Activated CD8-positive, alpha-beta memory T cell treated with anti-CD3 and anti-CD28 coated beads for 36 hours (primary cell): Measurements from ENCODE around the gene PDZD4. TPM values are rescaled to one million over a fixed set of nuclear protein-coding genes. Genes with fewer than 3 reads are reported as not detected.
"Not testable (repeated sequence)": the region's sequence is repeated elsewhere in the genome, so short reads cannot be mapped to it uniquely, and the experiment has no call there.

Source experiments
- CTCF ChIA-PET: fragments of 350-600 bp; sonication (Branson Sonifier 250); formaldehyde crosslinking; loops from one replicate; lab custom pipeline; 2021; ENCODE audit warnings: antibody characterized with exemption; lab: Charles Lee
- POLR2A ChIA-PET: fragments of 350-600 bp; sonication (Branson Sonifier 250); formaldehyde crosslinking; loops from one replicate; lab custom pipeline; 2021; ENCODE audit warnings: antibody characterized with exemption; lab: Charles Lee
- total RNA-seq, 2 experiments: library from RNA; stranded (reverse); gene quantifications; one replicate each; pipeline ENCODE4 v1.2.3, GENCODE V29; 2021

The PDZD4 gene
- total RNA-seq, 2 experiments from 2014 or later = 0.94 to 0.99 TPM

DNA sequence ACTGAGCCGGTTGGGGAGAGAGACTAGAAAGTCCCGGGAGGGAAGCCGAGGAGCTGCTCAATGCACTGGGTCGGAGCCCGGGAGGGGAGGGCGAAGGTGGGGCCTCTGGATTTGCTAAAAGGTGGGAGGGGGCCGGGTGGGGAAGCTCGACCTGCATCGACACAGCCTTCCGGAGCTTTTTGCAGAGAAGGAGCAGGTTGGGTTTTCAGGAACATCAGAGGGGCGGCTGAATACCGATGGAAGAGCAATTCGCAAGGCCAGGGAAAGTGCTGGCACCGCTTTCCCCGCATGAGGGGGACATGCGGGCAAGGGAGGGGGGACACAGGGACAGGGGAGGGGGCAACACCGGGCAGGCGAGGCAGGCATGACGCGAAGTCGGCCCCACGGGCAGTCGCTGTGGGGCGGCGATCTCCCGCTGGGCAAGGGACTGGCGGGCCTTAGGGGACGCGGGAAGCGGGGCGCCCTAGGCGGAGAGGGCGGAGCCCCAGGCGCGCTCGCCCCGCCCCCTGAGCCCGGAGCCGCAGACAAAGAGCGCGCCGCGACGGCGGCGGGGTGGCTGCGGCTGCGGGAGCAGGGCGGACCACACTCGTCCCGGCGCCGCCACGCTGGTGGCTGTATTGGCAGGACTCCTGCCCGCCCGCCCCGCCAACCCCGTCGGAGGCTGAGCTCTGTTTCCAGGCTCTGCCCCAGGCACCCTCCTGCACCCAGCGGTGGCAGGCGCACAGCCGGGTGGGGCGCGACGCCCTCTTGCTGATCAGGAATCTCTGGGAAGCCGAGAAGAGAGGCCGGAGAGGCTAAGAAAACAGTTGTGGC is 11.6 kb downstream of the PDZD4 start:
- CTCF ChIA-PET = no interaction called here
- POLR2A ChIA-PET = no interaction called here

DNA sequence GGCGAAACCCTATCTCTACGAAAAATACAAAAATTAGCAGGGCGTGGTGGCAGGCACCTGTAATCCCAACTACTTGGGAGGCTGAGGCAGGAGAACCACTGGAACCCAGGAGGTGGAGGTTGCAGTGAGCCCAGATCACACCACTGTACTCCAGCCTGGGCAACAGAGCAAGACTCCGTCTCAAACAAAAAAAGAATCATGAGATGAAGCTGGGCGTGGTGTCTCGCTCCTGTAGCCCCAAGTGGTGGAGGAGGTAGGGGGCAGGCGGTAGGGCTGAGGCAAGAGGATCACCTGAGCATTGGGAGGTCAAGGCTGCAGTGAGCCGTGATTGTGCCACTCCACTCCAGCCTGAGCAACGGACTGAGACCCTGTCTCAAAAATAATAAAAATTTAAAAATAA is 12.3 kb downstream of the PDZD4 start:
- CTCF ChIA-PET, POLR2A ChIA-PET: not testable (repeated sequence)

- CTCF ChIA-PET = no interaction called here
- POLR2A ChIA-PET = no interaction called here
These were observed 13.3 kb downstream of the PDZD4 start for GRCh38 chrX:153816831-153817690.

- ChIA-PET CTCF (no interaction called here), POLR2A (no interaction called here)
These were observed 15.6 kb downstream of the PDZD4 start for GRCh38 chrX:153814591-153815315.

GRCh38 chrX:153813161-153813560 is 17.2 kb downstream of the PDZD4 start:
- ChIA-PET POLR2A (no interaction called here), CTCF (no interaction called here)

GRCh38 chrX:153812220-153812619 is 18.1 kb downstream of the PDZD4 start:
- POLR2A ChIA-PET = no interaction called here
- CTCF ChIA-PET = no interaction called here

GRCh38 chrX:153807976-153808375 is 22.4 kb downstream of the PDZD4 start:
- ChIA-PET CTCF (no interaction called here), POLR2A (no interaction called here)

DNA sequence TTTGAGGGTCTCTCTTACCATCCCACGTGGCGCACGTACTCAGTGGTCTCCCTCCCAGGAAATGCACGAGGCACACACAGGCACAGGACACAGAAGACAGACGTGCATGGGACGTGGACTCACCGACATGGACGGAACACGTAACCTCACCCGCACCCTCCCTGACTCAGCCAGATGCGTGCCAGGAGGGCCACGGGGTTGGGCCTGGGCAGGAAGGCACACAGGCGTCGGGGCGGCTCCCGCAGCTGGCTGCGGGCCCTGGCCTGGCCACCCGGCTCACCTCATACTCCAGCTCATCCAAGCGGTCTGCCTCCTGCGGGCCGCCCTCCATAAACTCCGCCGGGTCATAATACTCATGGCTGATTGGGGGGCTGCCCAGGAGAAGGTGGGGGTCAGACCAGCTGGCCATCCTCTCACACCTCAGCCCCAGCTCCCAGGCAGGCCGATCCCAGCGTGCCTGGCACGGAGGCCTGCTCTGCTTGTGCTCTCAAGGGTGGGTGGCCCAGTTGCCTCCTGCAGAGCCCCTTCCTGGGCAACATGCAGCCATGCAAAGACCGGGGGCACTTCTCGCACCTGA is 23.3 kb downstream of the PDZD4 start:
- CTCF ChIA-PET = no interaction called here
- POLR2A ChIA-PET = no interaction called here

GRCh38 chrX:153805436-153805835 is 24.9 kb downstream of the PDZD4 start:
- POLR2A ChIA-PET = no interaction called here
- CTCF ChIA-PET = no interaction called here

DNA sequence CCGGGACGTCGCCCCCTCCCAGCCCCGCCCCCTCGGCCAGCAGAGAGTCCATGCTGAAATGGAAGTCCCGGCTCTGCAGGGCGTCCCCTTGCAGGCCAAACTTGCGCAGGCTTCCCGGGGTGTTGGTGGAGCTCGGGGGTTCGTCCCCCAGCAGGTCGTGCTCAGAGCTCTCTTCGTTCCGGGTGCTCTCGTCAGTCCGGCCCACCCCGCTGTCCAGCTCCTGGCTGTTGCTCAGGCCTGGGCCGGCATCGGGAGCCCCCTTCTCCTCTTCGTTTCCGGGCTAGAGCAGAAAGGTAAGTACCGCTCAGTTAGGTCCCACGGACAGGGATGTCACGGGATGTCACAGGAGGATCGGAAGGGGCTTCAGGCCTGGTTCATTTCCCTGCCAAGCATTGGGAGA is 25.7 kb downstream of the PDZD4 start:
- ChIA-PET POLR2A (no interaction called here), CTCF (no interaction called here)

GRCh38 chrX:153804100-153804595 is 26.2 kb downstream of the PDZD4 start:
- CTCF ChIA-PET = no interaction called here

DNA sequence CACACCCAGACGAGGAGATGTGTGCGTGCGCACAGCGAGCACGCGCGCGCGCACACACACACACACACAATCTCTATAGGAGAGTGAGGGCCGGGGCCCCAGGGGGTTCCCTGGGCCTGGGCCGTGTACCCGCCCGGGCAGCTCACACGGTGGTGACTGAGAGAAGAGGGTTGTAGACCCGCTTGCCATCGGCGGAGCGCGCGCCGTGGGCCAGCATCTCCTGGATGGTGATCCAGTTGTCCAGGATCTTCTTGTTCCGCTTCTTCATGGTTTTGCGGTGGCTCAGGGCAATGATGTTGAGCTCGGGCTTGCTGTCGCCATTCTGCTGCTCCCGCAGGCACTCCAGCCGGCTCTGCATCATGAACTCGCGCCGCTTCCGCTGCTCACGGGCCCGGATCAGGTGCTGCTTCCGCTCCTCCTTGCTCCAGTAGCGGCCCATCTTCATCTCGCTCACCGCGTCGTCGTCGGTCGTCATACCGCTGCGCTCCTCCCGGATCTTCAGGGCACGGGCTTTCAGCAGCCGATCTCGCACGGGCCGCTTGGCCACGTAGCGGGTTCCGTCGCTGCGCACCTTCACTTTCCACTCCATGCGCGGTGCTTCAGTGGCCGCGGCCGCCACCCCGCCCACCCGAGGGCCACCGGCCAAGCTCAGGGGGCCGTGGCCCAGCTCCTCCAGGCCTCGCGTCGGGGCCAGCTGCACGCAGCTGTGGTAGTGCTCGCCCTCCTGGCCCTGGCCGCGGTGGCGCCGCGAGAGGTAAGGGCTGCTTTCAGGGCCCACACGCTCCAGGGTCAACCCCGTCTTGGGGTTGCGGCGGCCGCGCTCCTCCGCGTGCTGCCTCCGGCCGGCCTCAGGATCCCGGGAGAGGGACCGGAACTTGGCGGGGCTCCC is 26.9 kb downstream of the PDZD4 start:
- ChIA-PET CTCF (no interaction called here), POLR2A (no interaction called here)

More at GRCh38 chrX:153804100-153804595, 26.2 kb downstream of the PDZD4 start:
- POLR2A ChIA-PET = no interaction called here

GRCh38 chrX:153802513-153803045 is 27.8 kb downstream of the PDZD4 start:
- POLR2A ChIA-PET = no interaction called here
- CTCF ChIA-PET = interaction anchor here (1.1 kb wide), 1 partner anchor 35 kb away, joined by 3 read pairs; no protein-coding TSS in a partner anchor

GRCh38 chrX:153801669-153802068 is 28.7 kb downstream of the PDZD4 start:
- CTCF ChIA-PET = no interaction called here
- POLR2A ChIA-PET = no interaction called here

DNA sequence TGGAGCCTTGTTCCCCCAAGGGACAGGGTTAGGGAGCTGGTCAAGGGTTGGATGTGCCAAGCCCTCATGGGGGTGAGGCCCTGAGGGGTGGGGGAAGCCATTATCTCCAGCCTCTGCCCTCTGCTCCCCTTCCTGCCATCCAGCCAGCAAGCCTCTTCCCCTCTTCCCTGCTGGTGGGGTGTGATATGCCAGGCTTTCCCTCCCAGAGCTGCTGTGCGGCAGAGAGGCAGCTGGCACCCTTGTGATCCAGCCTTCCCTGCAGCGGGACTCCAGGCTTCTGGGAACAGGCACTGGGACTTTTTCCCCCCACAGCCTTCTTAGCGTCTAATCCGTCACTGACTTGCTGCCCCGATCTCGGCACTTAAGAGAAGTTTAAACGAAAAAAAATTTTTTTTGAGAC is 29.6 kb downstream of the PDZD4 start:
- POLR2A ChIA-PET = no interaction called here

GRCh38 chrX:153800177-153800722 is 30.1 kb downstream of the PDZD4 start:
- CTCF ChIA-PET = no interaction called here

More for the DNA sequence above, 29.6 kb downstream of the PDZD4 start:
- CTCF ChIA-PET = no interaction called here

DNA sequence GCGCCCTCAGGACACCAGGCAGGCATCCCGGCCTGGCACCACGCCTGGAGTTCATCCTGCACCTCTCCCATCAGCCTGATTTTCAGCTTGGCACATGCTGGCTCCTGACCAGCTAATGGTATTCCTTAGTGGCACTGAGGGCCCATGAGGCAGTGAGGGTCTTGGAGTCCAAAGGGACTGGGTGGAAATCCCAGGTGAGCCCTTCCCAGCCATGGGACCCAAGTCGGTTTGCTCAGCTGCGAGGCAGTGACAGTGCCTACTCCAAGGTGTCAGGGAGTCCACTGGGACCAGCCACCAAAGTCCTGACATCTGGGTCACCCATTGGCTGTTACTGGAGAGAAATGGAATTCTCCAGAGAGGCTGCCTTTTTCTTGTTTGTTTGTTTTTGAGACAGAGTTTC is 31.0 kb downstream of the PDZD4 start:
- CTCF ChIA-PET = no interaction called here
- POLR2A ChIA-PET = no interaction called here

More at GRCh38 chrX:153800177-153800722, 30.1 kb downstream of the PDZD4 start:
- POLR2A ChIA-PET = no interaction called here
